ENCODE data around the gene TNNC1.

GRCh38 chr3:52446631-52447511, 7.0 kb downstream of the TNNC1 start:
- TF ChIP-seq SMC3 (conservative IDR thresholded peaks at IDR 0.05; ENCODE audit: poor library complexity) (peak; percentile 90), CTCF (IDR thresholded peaks at IDR 0.05; ENCODE audit: poor library complexity, severe bottlenecking) (peak; percentile 98)

Data from neural cell (in vitro differentiated cells).